Measurements from ENCODE around the gene PYGB.
"Not testable (repeated sequence)": the region's sequence is repeated elsewhere in the genome, so short reads cannot be mapped to it uniquely, and the experiment has no call there.

The PYGB gene

GRCh38 chr20:25314497-25315417 lies 66.9 kb downstream of the PYGB start:
- DNase-seq (ENCODE audit: low spot score) = no peak

GRCh38 chr20:25315418-25316210 lies 67.7 kb downstream of the PYGB start:
- peak; percentile 56 for DNase-seq (ENCODE audit: low spot score)

- no peak for DNase-seq (ENCODE audit: low spot score)
These were observed 68.8 kb downstream of the PYGB start for GRCh38 chr20:25316506-25317190.

GRCh38 chr20:25317351-25318075 lies 69.6 kb downstream of the PYGB start:
- DNase-seq (ENCODE audit: low spot score) = no peak

- no peak for DNase-seq (ENCODE audit: low spot score)
These were observed 70.8 kb downstream of the PYGB start for GRCh38 chr20:25318471-25319240.

GRCh38 chr20:25319241-25320034 lies 71.6 kb downstream of the PYGB start:
- no peak for DNase-seq (ENCODE audit: low spot score)

GRCh38 chr20:25320035-25320800 lies 72.3 kb downstream of the PYGB start:
- no peak for DNase-seq (ENCODE audit: low spot score)

- DNase-seq (ENCODE audit: low spot score) = no peak
These were observed 73.5 kb downstream of the PYGB start for GRCh38 chr20:25321262-25321831.

- no peak for DNase-seq (ENCODE audit: low spot score)
These were observed 74.1 kb downstream of the PYGB start for GRCh38 chr20:25321991-25322390.

- DNase-seq (ENCODE audit: low spot score) = no peak
These were observed 75.8 kb downstream of the PYGB start for GRCh38 chr20:25323496-25324246.

GRCh38 chr20:25324412-25324811 lies 76.5 kb downstream of the PYGB start:
- no peak for DNase-seq (ENCODE audit: low spot score)

GRCh38 chr20:25325073-25325472 lies 77.2 kb downstream of the PYGB start:
- no peak for DNase-seq (ENCODE audit: low spot score)

GRCh38 chr20:25325997-25326396 lies 78.1 kb downstream of the PYGB start:
- no peak for DNase-seq (ENCODE audit: low spot score)

- DNase-seq (ENCODE audit: low spot score) = no peak
These were observed 79.8 kb downstream of the PYGB start for GRCh38 chr20:25327521-25328235.

GRCh38 chr20:25328954-25329498 lies 81.1 kb downstream of the PYGB start:
- no peak for DNase-seq (ENCODE audit: low spot score)

- DNase-seq (ENCODE audit: low spot score) = not testable (repeated sequence)
These were observed 87.1 kb downstream of the PYGB start for GRCh38 chr20:25334972-25335371.
